ENCODE measurements around the gene DIP2B.
"Not testable (repeated sequence)": the region's sequence is repeated elsewhere in the genome, so short reads cannot be mapped to it uniquely, and the experiment has no call there.

The DIP2B gene

DNA sequence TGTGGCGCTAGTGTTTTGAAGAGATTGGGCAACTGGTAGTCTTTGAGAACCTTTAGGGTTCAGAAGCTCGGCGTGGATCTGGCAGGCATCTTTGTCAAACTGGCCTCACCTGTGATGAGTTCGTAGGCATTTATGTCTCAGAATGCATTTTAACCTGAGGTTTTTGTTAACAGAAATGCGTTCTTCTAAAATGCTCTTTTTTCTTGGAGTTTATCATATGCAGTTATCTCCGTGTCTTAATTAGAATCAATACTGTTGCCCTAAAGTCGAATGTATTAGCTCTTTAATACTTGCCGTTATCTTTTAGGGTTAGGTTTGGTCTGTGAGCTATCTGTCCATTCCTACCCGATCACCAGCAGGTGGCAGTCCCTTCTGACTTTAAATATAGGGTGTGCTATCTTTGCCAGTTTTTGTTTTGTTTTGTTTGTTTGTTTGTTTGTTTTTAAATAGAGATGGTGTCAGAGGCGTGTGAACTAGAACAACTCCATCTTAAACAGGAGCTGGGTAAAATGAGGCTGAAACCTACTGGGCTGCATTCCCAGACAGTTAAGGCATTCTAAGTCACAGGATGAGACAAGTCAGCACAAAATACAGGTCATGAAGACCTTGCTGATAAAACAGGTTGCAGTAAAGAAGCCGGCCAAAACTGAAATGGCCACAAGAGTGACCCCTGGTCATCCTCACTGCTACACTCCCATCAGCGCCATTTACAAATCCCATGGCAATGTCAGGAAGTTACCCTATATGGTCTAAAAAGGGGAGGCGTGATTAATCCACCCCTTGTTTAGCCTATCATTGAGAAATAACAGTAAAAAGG, 260.5 kb downstream of the DIP2B start:
- peak in 25 of 58 donors; percentile 0 to 43 (median 11) for DNase-seq

DNA sequence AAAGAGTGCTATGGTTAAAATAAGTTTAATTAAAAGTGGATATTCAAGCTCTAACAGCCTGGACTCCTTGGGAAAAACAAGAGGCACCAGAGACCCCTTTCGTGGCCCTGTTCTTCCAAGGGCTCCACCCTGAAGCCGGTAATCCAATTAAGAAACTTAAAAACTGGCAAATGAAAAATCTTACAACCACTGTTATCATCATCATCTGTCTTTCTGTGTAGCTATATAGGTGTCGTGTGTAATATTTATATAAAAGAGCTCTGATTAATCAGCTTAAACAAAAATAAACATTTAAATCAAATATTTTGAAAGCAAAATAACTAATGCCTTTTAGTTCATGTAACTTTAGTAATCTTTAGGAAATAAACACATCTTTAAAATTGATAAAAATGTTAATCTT, 263.6 kb downstream of the DIP2B start:
- DNase-seq: no peak

DNA sequence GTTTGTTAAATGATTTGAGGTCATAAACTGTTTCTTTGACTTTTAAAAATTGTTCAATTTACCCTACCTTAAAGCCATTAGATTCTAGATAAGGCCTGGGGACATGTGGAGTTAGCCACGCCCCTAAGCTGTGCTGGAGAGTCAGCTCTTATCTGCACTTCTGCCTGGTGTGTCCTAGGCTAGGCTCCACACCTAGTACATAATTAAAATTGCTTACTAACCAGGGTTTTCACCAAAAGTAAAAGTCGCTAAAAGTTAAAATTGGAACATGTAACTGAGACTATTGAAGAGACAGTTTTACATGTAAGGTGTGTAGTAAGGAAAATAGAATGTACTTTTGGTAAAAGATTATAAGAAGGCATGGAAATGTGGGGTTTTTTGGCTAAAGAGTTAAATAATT, 264.0 kb downstream of the DIP2B start:
- DNase-seq: not testable (repeated sequence)

- DNase-seq: no peak
These were observed 266.6 kb downstream of the DIP2B start for GRCh38 chr12:50771409-50771808.

DNA sequence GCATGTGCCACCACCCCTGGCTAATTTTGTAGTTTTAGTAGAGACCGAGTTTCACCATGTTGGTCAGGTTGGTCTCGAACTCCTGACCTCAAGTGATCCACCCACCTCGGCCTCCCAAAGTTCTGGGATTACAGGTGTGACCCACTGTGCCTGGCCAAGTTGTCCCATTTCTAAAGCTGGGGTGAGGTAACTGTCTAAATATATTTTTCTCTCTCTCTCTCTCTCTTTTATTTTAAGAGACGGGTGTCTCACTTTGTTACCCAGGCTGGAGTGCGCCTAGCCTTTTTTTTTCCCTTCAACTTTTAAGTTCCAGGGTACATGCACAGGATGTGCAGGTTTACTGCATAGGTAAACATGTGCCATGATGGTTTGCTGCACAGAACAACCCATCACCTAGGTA, 267.7 kb downstream of the DIP2B start:
- no peak for DNase-seq

GRCh38 chr12:50772877-50773276, 268.1 kb downstream of the DIP2B start:
- no peak for DNase-seq

DNA sequence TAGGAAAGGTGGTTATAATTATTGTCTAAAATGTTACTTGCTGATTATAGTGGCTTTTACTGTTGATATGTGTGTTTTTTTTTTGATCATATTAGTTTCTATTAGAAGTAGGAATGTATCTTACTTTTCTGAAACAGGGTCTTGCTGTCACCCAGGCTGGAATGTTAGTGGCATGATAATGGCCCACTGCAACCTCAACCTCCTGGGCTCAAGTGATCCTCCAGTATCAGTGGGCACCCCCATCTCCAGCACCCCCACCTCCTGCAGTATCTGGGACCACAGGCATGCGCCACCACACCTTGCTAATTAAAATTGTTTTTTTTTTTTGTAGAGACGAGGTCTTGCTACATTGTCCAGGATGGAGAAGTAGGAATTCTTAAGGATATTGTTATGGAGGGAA, 270.5 kb downstream of the DIP2B start:
- no peak for DNase-seq

- no peak for DNase-seq
These were observed 272.3 kb downstream of the DIP2B start for GRCh38 chr12:50776749-50777728.

- DNase-seq: no peak
These were observed 274.1 kb downstream of the DIP2B start for GRCh38 chr12:50778663-50779590.

- no peak for DNase-seq
These were observed 275.2 kb downstream of the DIP2B start for GRCh38 chr12:50780013-50780412.

GRCh38 chr12:50784501-50784900, 279.7 kb downstream of the DIP2B start:
- DNase-seq: no peak

DNA sequence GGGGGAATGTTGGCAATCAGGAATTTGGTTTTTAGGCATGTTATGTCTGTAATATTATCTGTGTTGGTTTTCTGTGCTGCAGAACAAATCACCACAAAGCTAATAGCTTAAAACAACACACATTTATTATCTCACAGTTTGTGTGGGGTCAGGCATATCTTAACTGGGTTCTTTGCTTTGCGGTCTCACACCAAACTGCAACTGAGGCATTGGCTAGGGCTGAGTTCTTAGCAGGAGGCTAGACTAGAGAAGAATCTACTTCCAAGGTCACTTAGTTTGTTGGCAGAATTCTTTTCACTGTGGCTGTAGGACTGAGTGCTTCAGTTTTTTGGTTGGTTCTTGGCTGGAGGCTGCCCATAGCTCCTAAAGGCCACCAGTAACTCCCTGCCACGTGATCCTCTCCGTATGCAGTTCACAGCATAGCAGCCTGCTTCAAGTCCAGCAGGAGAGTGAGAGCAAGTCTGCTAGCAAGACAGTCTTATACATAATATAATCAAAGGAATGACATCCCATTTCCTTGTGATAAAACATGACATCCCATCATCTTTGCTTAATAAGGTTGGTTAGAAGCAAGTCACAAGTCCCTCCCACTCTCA, 280.7 kb downstream of the DIP2B start:
- no peak for DNase-seq

GRCh38 chr12:50786498-50787231, 281.9 kb downstream of the DIP2B start:
- DNase-seq: no peak

GRCh38 chr12:50787618-50788017, 282.8 kb downstream of the DIP2B start:
- DNase-seq: no peak

DNA sequence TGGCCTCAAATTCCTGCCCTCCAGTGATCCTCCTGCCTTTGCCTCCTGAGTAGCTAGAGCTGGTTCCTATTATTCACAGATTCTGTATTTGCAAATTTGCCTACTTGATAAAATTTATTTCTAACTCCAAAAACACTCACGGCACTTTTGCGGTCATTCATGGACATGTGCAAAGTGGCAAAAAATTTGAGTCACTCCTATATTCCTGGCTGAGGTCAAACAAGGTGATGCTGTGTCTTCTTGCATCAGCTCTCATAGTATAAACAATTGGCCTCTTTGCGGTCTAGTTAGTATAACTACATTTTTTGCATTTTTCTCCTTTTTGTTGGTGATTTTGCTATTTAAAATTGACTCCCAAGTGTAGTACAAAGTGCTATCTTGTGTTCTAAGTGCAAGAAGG, 283.8 kb downstream of the DIP2B start:
- DNase-seq: no peak

- no peak for DNase-seq
These were observed 285.3 kb downstream of the DIP2B start for GRCh38 chr12:50790081-50790480.
